DOHH2 (cell line): ENCODE results near the gene AUNIP.

Source experiments
- EZH2phosphoT487 ChIP-seq: fragments of 200-600 bp; sonication (generic); IDR thresholded peaks from 2 replicates; pipeline ENCODE4 v1.6.1; 2017; ENCODE audit warnings: borderline replicate concordance, mild to moderate bottlenecking, antibody characterized with exemption, low read length, moderate library complexity, mixed read lengths
- TF ChIP-seq, protein P1 (sequence below): fragments of 200-600 bp; sonication (generic); IDR thresholded peaks from one replicate; pipeline ENCODE4 v1.5.1; 2014; ENCODE audit warnings: antibody characterized with exemption, mild to moderate bottlenecking, low read depth, low read length; ENCODE audit not compliant: poor library complexity, severe bottlenecking

DNA sequence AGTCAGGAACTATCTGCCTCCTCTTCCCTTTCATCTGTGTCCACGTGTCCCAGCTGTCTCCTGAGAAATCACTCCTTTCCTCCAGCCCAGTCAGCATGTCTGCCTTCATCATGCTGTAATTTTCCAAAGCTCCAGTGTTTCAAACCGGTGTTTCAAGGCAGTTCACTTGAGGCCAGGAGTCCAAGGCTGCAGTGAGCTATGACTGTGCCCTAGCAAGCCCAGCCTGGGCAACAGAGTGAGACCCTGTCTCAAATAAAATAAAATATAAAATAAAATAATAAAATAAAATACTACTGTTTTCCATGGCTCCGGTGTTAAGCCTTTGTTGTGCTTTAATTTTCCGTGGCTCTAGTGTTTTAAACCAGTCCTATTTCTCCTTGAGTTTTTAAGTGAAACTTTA lies 67.1 kb downstream of the AUNIP start:
- TF ChIP-seq, protein P1, sequence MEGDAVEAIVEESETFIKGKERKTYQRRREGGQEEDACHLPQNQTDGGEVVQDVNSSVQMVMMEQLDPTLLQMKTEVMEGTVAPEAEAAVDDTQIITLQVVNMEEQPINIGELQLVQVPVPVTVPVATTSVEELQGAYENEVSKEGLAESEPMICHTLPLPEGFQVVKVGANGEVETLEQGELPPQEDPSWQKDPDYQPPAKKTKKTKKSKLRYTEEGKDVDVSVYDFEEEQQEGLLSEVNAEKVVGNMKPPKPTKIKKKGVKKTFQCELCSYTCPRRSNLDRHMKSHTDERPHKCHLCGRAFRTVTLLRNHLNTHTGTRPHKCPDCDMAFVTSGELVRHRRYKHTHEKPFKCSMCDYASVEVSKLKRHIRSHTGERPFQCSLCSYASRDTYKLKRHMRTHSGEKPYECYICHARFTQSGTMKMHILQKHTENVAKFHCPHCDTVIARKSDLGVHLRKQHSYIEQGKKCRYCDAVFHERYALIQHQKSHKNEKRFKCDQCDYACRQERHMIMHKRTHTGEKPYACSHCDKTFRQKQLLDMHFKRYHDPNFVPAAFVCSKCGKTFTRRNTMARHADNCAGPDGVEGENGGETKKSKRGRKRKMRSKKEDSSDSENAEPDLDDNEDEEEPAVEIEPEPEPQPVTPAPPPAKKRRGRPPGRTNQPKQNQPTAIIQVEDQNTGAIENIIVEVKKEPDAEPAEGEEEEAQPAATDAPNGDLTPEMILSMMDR, result no peak
- no peak for TF ChIP-seq EZH2phosphoT487
